ENCODE measurements around the gene C12orf76. TPM values are rescaled to one million over a fixed set of nuclear protein-coding genes. Genes with fewer than 3 reads are reported as not detected.

The C12orf76 gene
- total RNA-seq, 1 experiment from 2014 or later: 18.3 TPM

- no peak for TF ChIP-seq TEAD1 (CRISPR knock-in tag; IDR thresholded peaks at IDR 0.05)
- no peak for TF ChIP-seq ATF6 (CRISPR knock-in tag; IDR thresholded peaks at IDR 0.05)
Measured at GRCh38 chr12:110020956-110021355, 27.4 kb downstream of the C12orf76 start (continued).

DNA sequence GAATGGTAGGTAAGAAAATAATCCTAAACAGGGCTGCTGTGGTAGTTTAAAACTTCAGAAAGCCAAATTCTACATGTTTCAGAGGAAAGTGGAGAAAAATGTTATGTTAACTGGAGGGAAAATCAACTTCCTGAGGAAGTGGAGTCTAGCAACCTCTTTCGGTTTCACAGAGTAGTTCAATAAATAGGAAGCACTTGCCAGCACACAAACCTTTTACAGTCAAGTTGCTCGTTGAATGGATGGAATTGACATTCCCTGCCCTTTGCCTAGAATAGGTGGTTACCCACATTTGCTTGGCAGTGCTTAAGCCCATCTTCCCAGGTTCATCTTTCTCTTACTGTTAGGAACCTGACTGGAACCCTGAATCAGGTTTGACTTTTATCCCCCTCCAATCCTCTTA, 33.2 kb downstream of the C12orf76 start:
- Mint-ChIP-seq H3K4me1 (no peaks in the 10 kb centered on the region), H3K9me3 (no peaks in the 10 kb centered on the region), H3K27ac (no peak overlapping the region), H3K27me3 (ENCODE audit: low read depth) (no peaks in the 10 kb centered on the region), H3K4me3 (no peak overlapping the region), H3K36me3 (peaks cover 5% of the 10 kb centered on the region; the same call in 1 of the 2 replicates)
- DNase-seq (ENCODE audit: low spot score) (no peak), ATAC-seq (no peak)
- POLR2A ChIA-PET: no interaction called here
- CTCF ChIA-PET: interaction anchor here (0.7 kb wide), 1 partner anchor 13 kb away, joined by 3 read pairs; no protein-coding TSS in a partner anchor
- TF ChIP-seq, protein P1, sequence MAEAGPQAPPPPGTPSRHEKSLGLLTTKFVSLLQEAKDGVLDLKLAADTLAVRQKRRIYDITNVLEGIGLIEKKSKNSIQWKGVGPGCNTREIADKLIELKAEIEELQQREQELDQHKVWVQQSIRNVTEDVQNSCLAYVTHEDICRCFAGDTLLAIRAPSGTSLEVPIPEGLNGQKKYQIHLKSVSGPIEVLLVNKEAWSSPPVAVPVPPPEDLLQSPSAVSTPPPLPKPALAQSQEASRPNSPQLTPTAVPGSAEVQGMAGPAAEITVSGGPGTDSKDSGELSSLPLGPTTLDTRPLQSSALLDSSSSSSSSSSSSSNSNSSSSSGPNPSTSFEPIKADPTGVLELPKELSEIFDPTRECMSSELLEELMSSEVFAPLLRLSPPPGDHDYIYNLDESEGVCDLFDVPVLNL (CRISPR knock-in tag; IDR thresholded peaks at IDR 0.05; ENCODE audit: borderline replicate concordance, low read depth): no peak
- TF ChIP-seq SMAD4 (CRISPR knock-in tag; IDR thresholded peaks at IDR 0.05) (no peak), ZBTB43 (CRISPR knock-in tag; IDR thresholded peaks at IDR 0.05) (no peak), NR1H2 (CRISPR knock-in tag; IDR thresholded peaks at IDR 0.05) (no peak)
- TF ChIP-seq, protein P2, sequence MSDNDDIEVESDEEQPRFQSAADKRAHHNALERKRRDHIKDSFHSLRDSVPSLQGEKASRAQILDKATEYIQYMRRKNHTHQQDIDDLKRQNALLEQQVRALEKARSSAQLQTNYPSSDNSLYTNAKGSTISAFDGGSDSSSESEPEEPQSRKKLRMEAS (CRISPR knock-in tag; IDR thresholded peaks at IDR 0.05): no peak
- TF ChIP-seq, protein P3, sequence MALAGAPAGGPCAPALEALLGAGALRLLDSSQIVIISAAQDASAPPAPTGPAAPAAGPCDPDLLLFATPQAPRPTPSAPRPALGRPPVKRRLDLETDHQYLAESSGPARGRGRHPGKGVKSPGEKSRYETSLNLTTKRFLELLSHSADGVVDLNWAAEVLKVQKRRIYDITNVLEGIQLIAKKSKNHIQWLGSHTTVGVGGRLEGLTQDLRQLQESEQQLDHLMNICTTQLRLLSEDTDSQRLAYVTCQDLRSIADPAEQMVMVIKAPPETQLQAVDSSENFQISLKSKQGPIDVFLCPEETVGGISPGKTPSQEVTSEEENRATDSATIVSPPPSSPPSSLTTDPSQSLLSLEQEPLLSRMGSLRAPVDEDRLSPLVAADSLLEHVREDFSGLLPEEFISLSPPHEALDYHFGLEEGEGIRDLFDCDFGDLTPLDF (CRISPR knock-in tag; IDR thresholded peaks at IDR 0.05): no peak

DNA sequence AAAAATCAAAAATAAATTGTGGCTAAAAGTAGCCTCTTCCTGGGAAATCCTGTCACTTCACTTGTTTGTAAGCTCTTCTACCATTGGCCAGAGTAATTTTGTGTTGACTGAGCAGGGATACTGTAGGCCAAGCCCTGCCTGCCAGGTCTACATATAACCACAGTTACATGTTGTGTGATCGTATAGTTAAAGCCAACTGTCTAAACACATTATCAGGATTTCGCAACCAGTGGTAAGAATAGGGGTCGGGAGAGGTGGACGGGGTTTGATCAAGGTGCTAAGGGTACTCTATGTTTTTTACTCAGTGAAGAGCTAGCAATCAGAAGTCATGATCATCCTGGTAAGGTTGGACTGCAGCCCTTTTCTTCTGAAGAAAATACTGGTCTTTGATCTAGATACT, 35.7 kb downstream of the C12orf76 start:
- H3K9me3 Mint-ChIP-seq: no peaks in the 10 kb centered on the region
- no peaks in the 10 kb centered on the region for H3K36me3 Mint-ChIP-seq
- no peak overlapping the region for H3K4me3 Mint-ChIP-seq
- ChIA-PET CTCF (no interaction called here), POLR2A (no interaction called here)
- H3K4me1 Mint-ChIP-seq: no peaks in the 10 kb centered on the region
- DNase-seq (ENCODE audit: low spot score): no peak
- ATAC-seq: no peak
- H3K27me3 Mint-ChIP-seq (ENCODE audit: low read depth): no peaks in the 10 kb centered on the region
- no peak overlapping the region for H3K27ac Mint-ChIP-seq
- no peak for TF ChIP-seq AR (CRISPR knock-in tag; IDR thresholded peaks at IDR 0.05)
- TF ChIP-seq ZBTB43 (CRISPR knock-in tag; IDR thresholded peaks at IDR 0.05): no peak
- no peak for TF ChIP-seq ZNF423 (CRISPR knock-in tag; IDR thresholded peaks at IDR 0.05)
- no peak for TF ChIP-seq ZNF263 (CRISPR knock-in tag; IDR thresholded peaks at IDR 0.05; ENCODE audit: low read depth)
- TF ChIP-seq NFYB (CRISPR knock-in tag; conservative IDR thresholded peaks at IDR 0.05; ENCODE audit: low read depth): no peak
- TF ChIP-seq CREM (CRISPR knock-in tag; IDR thresholded peaks at IDR 0.05): no peak
- no peak for TF ChIP-seq FOXJ3 (CRISPR knock-in tag; IDR thresholded peaks at IDR 0.05; ENCODE audit: borderline replicate concordance)
- no peak for TF ChIP-seq CBFB (CRISPR knock-in tag; IDR thresholded peaks at IDR 0.05; ENCODE audit: low read depth)
- TF ChIP-seq NR2C2 (CRISPR knock-in tag; IDR thresholded peaks at IDR 0.05): no peak
- no peak for TF ChIP-seq RORB (CRISPR knock-in tag; IDR thresholded peaks at IDR 0.05)

Data from WTC11 (cell line).